GM10847 (cell line): ENCODE measurements around the gene TMEM147.

ENCODE experiments used
- POLR2A ChIP-seq: IDR thresholded peaks from 2 replicates; pipeline ENCODE4 v1.6.1; 2011; ENCODE audit not compliant: insufficient read length; ENCODE audit errors: extremely low read depth

The TMEM147 gene

DNA sequence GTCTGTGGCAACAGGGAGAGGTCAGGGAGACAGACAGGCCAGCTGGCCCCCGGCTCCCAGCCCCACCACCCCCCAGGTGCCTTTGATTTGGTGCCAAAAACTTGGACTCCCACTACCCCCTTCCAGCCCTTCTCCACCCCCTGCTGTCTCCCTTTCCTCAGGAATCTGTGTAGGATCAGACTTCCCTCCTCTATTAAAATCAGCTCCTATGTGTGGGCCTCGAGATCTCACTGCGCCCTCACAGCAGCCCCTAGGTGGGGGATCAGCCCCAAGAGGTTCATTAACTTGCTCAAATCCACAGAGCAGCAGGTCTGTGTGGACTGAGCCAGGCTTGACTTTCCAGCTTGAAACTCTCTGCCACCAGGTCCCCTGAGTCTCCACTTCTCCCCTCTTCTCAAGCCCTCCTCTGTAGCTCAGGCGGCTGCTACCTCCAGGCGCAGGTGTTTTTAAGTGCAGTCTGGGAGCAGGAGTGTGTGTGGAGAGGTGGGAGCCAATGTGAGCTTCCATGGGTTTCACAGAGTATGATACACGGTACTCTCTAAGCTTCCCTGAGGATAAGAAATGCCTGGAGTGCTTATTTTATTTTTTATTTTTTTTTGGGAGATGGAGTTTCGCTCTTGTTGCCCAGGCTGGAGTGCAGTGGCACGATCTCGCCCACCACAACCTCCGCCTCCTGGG lies 10.5 kb upstream of the TMEM147 start:
- no peak for TF ChIP-seq POLR2A

DNA sequence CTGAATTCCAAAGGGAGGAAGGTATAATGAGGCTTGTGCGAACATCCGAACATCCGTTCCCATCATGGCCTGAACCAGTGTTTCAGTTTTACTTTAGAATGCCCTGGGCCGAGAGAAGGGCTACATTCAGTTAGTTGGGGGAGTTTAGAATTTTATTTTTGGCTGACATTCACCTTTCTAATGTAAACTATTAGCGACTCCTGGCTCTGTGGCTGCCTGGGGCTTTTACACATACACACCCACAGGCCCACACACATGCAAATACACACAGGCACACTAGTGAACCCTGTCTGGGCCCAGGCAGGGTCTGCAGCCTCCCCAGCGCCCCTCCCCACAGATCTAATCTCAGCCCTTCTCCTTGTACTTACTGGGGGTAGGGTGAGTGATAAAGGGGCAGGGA lies 6.1 kb upstream of the TMEM147 start:
- TF ChIP-seq POLR2A, result no peak

DNA sequence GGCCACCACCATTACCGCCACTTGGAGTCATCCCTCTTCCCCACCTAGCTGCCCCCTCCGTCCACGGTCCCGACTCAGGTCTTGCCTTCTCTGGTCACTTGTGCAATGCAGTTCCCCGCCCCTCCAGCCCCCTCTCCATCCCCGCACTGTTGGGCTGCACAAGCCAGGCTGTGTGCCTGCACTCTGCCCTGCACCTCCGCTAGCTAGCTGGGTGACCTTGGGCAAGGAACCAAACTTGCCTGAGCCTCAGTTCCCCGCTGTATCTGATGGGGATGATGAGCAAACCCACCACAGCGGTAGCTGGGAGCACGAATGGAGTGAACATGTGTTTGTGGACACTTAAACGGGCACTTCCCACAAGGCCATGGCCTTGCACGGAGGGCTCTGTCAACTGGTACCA lies 5.6 kb upstream of the TMEM147 start:
- TF ChIP-seq POLR2A, result no peak

DNA sequence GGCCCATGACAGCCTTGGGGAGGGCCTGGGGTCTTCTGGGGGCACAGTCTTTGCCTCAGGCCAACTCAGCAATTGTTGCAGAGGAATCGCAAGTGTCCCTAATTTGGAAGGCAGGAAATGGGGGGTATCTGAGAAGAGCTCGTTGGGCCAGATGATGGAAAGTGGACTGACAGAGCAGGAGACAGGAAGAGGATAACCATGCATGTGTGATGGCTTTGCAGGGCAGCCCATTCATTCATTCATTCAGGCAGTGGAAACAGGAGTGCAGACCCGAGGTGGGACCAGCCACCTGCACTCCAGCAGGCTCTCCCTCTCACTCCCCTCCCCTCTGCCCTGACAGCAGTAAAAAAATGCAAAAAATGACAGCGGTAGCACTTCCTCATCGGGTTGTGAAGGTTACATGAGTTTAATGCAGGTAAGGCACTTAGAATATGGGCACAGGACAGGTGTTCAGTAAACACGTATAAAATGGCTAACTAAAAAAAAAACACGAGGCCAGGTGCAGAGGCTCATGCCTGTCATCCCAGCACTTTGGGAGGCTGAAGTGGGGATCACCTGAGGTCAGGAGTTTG lies 5.0 kb upstream of the TMEM147 start:
- no peak for TF ChIP-seq POLR2A

DNA sequence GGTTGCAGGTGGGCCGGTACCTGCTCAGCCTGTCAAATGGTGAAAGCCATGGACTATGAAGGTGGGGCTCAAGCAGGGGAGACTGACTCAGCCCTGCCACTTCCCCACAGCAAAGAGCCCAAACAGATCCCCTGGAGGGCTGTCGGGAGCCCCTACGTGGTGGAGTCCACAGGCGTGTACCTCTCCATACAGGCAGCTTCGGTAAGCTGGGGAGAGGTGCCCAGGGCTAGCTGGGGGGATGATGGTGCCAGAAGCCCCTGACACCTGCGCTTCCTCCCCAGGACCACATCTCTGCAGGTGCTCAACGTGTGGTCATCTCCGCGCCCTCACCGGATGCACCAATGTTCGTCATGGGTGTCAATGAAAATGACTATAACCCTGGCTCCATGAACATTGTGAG lies 3.2 kb upstream of the TMEM147 start:
- no peak for TF ChIP-seq POLR2A

DNA sequence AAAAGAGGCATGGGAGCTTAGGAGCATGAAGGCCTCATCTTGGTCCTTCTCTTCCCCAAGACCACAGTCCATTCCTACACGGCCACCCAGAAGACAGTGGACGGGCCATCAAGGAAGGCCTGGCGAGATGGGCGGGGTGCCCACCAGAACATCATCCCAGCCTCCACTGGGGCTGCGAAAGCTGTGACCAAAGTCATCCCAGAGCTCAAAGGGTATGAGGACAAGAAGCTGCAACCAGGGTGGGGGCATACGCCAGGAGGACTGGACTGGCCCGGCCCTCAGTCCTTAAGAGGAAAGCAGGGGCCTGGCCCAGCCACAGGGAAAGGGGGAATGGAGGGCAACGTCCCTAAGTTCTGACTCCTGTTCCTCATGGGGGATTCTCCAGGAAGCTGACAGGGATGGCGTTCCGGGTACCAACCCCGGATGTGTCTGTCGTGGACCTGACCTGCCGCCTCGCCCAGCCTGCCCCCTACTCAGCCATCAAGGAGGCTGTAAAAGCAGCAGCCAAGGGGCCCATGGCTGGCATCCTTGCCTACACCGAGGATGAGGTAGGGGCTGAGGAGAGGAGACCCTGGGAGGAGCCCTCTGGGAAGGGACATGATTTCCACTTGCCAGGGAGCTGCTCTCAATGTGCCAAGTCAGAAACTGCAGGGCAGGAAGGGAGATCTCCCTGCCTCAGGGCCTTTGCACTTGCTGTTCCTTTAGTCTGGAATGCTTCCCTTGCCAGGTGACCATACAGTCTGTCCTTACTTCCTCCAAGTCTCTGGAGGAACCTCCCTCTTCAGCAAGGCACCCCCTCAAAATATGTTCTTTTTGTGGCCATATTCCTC lies 1.9 kb upstream of the TMEM147 start:
- no peak for TF ChIP-seq POLR2A

DNA sequence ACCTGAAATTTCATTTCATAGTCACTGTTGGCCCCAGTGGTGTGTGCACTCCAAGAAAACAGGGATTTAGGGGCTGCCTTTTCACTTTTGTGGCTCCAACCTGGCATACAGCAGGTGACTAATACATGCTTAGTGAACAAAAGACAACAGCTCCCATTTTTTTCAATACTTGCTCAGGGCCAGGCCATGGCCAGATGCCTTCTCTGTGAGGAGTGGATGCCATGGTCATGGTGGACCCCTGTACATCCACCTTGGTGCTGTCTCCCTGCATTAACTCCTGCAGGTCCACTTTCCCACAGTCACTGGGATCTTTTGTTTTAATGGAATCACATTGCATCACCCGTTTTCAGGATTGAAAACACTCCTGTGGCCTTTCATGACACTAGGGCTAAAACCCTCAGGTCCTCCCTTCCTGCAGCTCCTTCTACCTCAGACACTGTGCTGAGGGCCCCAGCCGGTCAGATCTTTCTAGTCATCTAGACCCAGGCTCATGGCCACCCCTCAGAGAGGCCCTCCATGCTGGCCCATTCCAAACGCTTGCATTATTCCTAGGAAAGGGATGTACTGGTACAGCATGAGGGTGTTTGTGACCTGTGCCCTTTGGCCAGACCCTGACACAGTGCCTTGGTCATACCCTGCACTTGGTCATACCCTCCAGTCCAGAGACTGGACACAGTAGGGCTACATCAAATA lies 1.2 kb upstream of the TMEM147 start:
- TF ChIP-seq POLR2A, result no peak

DNA sequence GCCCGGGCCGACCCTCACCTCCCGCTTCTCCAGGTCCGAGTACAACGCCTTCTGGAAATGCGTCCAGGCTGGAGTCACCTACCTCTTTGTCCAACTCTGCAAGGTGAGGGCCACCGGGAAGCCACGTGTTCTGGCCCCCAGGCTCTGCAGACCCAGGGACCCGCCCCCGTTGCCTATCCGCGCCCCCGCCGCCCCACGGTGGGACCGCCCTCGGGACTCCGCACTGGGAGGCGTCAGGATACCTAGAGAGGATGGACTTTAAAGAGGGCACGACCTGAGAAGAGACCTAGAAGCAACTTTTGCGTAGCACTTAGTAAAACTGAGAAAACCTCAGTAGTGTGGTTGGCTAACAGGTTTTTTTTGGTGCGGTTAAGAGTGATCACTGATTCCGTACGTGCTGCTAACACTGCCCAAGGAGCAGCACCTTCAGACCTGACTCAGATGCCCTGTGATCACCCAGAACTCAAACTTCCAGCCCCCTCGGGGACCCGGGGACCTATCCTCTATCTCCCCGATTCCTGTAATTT lies 492 bp downstream of the TMEM147 start:
- no peak for TF ChIP-seq POLR2A

DNA sequence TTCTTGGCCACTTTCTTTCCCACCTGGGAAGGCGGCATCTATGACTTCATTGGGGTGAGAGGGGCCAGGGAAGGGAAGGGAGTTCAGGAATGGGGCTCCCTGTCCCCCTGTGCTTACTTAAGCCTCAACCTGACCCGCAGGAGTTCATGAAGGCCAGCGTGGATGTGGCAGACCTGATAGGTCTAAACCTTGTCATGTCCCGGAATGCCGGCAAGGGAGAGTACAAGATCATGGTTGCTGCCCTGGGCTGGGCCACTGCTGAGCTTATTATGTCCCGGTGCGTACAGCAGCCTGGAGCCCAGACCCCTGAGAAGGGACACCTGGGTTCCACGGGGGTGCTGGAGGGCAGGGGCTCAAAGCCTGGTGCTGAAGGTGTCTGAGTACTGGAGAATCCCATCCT lies 1.1 kb downstream of the TMEM147 start:
- TF ChIP-seq POLR2A, result no peak

DNA sequence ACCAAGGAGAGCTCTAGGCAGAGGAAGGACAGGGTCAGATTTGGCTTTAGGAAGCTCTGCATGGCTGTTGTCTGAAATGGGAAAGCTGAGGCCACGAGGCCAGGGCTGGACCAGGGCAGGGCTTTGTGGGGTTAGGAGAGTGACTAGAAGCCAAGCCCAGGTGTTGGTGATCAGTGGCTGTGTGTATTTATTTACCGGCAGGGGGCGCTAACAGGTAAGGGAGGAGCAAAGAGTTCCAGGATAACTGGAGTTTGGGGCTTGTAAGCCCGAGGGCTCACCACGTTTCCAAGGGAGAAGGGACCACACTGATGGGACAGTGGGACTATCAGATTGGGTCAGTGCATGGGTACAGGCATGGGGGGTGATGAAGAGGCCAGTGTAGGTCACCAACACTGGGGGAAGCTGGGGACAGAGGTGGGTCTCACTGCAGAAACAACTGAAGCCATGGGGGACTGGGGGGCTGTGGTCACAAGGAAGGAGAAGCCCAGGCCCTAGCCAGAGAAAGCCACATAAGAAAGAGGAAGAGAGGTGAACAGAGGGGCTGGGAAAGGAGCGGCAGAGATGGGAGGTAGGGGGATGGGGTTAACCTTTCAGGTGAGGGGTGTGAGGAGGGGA lies 3.9 kb downstream of the TMEM147 start:
- TF ChIP-seq POLR2A, result no peak

DNA sequence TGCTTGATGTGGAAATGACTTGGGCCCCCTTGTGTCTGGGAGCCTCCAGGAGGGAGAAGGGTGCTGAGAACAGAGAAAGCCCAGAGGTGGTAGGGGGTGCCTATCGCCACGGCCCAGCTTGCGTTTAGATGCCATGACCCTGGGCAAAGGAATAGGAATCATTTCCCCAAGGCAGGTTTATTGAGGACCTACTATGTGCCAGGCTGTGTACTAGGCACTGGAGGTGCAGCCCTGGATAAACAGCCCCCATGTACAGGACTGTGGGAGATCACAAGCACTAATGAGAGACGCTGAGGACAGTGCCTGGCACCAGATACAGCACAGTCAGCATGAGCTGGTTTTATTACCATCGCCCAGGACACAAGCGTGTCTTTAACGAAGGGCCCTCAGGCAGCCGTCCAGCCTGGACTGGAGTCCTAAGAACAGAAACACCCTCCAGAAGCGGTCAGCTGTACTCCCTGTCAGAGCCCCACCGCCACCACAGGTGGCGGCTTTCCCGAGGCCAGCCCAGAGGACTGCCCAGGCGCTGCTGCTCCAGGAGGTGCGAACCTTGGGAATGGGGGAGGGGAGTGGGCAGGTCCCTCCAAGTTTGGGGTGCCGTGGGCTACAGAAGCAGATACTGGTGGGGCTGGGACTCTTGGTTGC lies 4.6 kb downstream of the TMEM147 start:
- TF ChIP-seq POLR2A, result no peak

DNA sequence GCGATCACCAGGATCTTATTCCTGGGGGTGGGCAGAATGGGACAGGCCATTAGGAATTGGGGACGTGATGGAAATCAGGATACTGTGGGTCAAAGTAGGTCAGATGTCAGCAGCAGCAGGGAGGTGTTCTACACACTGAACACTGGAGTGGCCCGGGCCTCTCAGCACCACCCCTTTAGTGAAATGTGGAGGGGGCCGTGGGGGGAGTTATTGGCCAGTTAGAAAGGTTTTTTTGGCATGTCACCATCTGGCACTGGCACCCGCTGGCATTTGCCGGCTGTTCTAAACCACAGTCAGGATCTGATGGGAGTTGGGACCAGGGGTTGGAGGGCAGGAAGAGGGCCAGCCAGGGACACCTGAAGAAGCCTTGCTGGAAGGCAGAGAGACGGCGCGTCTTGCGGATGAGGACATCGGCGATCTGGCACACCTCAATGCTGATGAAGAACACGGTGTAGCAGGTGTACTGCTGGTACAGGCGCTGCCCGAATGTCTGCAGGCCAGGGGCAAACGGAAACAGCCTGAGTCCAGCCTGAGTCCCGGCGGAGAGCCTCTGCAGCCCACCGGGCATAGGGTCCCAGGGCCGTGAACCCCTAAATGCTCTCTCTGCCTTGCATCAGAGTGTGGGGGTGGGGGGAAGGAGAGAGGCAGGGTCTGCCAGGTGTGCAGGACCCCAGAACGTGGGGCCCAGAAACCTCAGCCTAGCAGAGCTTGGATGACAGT lies 5.8 kb downstream of the TMEM147 start:
- TF ChIP-seq POLR2A, result no peak

DNA sequence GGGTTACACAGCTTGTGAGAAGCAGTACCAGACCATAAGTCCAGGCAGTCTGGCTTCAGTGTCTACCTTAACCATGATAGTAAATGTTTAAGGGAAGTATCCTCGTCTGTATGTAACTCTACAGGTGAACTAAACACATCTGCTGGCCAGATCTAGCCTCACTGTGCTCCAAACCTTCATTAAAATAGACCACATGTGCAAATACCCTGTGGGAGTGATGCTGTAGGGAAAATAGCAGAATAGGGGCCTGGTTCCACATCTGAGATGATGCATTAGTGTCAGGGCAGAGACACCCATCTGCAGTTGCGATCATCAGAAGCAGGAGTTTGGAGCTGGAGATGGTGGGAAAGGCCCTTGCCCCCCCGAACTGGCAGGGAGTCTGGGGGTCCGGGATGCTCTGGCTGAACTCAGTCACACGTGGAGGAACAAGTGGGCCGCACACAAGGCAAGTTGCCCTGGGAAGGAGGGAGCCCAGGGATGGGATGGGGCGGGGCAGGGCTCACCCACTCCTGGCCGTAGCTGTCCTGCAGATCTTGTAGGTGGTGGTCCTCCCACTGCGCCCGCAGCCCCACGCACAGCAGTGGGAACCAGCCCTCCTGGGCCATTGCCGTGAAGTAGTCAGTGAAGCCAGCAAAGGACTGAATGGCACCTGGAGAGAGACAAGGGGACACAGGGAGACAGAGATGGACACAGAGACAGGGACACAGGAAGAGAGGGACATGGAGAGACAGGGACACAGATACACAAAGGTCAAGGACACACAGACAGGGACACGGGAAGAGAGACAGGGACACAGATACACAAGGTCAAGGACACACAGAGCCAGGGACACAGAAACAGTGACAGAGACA lies 7.3 kb downstream of the TMEM147 start:
- TF ChIP-seq POLR2A, result no peak

DNA sequence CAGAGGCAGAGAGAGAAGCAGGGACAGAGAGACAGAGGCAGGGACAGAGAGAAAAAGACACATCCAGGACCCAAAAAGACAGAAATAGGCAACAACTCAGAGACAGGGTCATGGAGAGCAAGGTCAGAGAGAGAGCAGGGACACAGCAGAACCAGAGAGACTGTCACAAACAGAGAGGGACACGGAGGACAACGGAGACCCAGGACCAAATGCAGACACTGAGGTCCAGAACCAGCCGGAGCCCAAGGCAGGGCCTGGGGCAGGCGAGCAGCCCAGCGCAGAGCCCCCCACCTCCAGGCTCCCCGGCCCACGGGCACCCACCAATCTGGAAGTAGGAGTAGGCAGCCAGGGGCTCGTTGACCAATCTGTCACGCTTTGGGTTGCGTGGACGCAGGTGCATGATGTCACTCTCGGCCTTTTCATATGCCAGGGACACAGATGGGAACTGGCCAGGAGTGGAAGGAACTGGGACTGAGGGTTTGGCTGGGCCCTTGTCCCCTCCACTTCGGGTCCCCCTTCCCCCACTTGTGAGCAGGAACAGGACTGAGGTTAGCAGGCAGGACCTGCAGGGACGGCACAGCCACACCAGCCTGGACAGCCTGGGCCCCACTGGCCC lies 8.1 kb downstream of the TMEM147 start:
- TF ChIP-seq POLR2A, result no peak
